HG02938 (cell line): Measurements from ENCODE around the gene ITPR1.

ENCODE experiments used
- ATAC-seq: cut with Tn5 transposase; IDR thresholded peaks from one replicate; pipeline ENCODE4 v1.9.1; 2021; ENCODE audit warnings: mild to moderate bottlenecking, moderate library complexity; ENCODE audit not compliant: unreplicated experiment

ITPR1 gene

GRCh38 chr3:4736284-4736861, 243.2 kb downstream of the ITPR1 start:
- no peak for ATAC-seq

- no peak for ATAC-seq
Measured at GRCh38 chr3:4738737-4739274, 245.7 kb downstream of the ITPR1 start.

DNA sequence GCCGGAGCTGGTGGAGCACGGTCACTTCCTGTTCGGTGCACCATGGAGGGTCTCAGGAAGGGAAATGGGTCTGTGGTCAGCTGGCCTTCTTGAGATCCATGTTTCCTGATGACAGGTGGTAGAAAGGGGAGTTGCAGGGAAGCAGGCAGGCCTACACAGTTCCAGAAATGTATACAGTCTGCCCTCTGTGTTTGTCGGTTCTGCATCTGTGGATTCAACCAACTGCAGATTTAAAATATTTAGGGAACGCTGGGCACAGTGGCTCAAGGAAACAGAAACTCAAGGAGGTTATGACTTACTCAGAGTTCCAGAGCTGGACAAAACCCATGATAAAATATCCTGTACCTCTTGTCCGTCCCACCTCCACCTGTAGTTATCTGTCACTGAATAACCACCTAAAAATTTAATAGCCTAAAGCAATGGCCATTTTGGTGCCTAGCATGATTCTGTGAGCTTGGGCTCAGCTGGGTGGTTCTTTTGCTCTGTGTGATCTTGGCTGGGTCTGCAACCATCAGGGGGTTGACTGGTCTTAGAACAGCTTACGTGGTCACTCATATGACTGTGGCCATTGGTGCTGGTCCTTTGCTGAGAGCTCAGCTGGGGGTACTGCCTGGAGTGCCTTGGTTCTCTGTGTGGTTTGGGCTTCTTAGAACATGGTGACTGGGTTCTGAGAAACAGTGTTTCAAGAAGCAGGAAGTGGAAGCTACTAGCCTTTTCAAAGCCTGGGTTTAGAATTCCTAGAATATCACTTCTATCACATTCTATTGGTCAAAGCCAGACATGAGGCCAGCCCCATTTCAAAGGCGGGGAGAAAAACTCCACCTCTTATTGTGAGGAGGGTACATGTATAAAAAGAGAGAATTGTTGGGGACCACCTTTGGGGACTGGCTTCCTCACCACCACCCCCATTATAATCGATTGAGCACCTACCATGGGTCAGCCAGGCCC, 246.4 kb downstream of the ITPR1 start:
- no peak for ATAC-seq

DNA sequence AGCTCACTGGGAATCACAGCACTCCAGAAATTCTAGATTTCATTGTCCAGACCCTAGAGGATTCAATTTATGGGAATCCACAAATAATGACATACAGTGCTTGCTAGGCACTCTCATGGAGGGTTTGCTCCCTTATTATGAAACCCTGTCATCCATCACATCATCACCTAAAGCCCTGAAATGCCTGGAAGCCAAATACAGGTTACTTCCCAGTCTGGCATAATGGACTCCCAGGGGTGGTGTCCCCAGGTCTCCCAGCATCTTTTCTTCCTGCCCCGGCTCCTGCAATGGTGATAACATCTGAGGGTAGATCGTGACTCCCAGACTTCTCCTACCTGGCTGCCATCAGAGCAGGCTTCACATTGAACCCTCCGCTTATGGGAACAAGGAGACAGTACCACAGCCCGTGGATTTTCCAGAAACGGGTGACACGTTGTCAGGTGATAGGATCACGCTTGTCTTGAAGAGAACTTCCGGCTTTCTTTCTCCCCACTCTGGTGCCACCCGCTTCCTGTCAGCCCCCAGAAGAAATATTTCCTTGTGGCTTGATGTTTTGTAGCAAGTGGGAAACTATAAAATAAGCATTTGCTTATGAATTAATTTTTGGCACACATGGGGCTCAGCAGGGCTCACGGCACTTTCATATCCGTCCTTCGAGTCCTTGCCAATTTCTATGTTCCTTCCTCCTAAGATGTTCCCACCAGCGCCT, 247.4 kb downstream of the ITPR1 start:
- no peak for ATAC-seq

- ATAC-seq = no peak
Measured at GRCh38 chr3:4741106-4741403, 247.9 kb downstream of the ITPR1 start.

DNA sequence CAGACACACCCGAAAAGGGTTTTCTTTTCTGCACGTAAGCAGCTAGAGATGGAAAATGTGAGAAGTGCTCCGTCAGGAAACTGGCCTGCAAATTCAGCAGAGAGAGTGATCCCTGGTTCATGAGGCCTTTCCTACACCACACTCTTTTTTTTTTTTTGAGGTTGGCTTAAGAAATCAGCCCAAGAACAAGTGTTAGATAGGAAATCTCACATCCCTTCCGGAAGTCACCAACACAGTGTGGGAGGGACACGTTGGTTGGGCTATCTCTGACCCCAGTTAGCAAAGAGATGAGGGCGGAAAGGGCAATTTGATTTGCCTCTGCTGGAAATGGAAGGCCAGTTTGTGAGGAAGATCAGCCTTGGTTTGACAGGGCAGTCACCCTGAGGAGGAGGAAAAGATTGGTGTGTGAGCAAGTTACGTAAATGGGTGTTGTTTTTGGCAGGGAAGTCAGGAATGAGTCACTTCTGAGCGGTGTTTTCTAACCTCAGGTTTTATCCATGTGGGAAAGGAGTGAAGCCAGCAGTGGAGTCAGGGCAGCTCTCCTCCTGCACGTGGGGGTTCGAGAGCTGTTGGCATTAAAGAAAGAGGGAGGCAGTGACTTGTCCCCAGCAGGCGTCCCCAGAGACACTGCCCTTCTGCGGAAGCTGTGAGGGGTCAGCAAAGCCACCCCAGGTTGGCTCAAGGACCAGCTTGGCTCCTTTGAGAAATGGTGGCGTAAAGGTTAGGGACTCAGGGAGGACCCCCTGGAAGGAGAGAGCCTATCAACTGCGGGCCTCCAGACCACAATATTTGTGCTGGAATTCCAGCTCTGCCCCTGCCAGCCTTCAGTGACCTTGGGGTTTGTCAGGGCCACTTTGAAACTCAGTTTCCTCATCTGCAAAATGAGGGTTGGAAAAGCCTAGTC, 248.5 kb downstream of the ITPR1 start:
- no peak for ATAC-seq

GRCh38 chr3:4742359-4742758, 249.2 kb downstream of the ITPR1 start:
- no peak for ATAC-seq

DNA sequence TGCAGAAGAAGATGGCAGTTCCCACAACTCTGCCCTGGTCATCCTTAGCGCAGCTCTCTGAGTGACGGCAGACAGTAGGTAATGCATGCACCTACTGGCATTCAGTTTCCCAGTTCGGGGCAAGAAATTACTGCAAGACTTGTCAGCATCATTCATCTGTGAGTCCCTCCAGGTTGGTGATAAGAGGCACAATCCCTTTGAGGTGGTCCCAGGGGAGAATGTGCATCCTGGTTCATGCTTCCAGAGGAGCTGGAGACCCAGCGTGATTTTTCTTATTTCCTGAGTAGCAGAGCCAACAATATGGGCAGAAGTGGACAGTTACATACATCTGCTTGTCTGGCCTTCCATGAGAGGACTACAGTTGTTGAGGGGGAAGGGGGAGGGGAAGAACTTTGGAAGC, 250.2 kb downstream of the ITPR1 start:
- no peak for ATAC-seq

DNA sequence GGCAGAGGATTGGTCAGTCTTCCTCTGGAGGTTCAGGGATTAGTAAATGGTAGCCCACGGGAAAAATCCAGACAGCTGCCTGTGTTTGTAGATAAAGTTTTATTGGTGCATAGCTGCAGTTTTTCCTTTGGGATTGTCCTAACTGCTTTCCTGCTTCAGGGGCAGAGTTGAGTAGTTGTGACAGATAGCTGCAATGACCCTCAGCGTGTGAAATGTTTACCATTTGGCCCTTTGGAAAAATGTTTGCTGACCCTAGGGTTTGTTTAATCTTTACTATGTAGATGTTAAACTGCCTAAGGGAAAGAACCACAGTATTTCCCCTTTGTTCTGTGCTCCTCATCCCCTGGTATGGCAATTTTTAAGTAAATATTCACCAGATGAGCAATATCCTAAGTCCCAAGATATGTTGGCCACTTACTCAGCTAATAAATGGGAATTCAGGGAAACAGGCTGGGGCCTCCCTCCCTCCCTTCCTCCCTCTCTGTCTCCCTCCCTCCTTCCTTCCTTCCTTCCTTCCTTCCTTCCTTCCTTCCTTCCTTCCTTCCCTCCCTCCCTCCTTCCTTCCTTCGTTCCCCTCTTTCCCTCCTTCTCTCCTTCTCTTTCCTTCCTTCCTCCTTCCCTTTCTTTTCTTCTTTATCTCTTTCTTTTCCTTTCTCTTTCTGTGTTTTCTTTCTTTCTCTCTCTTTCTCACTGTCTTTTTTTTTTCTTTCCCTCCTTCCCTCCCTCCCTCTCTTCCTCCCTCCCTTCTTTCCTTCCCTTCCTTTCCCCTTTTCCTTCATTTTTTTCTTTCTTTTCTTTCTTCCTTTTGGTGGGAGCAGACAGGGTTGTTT, 251.5 kb downstream of the ITPR1 start:
- no peak for ATAC-seq

- ATAC-seq = no peak
Measured at GRCh38 chr3:4745235-4745610, 252.1 kb downstream of the ITPR1 start.

DNA sequence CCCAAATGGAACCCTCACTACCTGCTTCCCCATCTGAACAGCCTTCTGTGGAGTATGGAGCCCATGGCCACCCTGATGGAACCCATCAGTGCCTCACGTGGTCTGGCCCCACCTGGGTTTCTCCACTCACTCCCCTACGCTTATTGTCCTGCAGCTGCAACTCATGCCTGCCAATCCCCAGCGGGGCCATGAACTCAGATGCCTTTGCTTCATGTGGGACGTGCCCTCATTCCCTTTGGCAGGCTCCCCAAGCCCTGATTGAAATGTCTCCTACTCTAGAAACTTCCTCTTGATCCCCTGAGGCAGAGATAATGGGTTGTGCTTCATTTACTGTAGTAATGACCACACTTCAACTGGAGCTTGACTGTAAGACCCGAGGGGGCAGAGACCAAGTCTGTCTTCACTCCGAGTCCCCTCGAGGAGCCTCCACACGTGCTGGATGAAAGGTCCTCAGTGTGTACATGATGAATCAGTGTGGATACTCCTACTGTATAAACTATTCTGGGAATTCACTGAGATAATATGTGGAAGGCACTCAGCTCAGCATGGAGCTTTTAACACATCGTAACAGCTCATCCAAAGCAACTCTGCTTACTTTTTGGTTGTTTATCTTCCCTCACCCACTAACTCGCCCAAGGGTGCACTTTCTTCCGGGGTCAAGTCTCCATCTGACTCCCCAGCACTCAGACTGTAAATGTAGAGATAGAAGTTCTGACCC, 253.3 kb downstream of the ITPR1 start:
- no peak for ATAC-seq

DNA sequence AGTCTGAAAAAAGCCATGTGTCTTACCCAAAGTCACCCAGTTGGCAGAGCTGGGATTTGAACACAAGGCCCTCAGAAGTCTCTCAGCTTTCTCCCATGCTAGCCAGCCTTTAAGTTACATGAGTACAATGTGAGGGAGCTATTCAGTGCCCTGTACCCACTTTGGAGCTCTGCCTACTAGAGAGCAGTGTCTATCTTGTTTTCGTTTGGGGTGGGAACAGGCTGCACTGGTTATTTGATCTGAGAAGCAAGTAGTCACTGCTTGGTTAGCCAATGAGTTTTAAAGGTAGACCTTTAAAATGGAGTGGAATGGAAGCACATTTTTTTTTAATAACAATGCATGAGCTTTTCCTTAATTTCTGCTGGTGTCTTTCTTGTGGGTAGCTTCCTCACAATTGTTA, 255.0 kb downstream of the ITPR1 start:
- no peak for ATAC-seq

DNA sequence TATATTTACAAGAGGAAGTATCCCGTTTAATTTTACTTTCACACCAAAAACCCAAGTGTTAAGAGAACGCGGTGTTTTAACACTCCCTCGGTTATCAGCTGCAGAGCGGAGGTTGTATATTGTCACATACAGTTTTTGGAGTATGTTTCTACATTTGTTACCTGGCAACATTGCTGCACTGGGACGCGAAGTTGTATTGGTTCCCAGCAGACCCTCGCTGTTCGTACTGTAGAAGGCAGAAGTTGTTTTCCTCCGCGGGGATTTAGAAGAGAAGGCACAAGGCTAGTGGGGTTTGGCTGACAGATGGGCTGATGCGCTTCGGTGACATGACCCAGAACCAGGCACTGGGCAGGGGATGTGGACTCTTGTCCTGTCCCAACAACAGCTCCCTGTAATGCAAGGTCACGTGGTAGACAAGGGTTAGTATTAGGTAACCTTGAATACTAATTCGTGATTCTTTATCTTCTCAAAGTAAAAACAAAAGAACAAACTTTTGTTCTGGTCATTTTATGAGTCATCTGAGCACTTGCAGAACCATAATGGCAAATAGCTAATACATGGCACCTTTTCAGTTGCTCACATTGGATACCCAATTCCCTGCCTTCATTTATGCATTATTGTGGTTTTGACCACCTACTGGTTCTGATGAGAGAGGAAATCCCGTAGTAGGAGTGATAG, 255.7 kb downstream of the ITPR1 start:
- peak; percentile 38 for ATAC-seq

DNA sequence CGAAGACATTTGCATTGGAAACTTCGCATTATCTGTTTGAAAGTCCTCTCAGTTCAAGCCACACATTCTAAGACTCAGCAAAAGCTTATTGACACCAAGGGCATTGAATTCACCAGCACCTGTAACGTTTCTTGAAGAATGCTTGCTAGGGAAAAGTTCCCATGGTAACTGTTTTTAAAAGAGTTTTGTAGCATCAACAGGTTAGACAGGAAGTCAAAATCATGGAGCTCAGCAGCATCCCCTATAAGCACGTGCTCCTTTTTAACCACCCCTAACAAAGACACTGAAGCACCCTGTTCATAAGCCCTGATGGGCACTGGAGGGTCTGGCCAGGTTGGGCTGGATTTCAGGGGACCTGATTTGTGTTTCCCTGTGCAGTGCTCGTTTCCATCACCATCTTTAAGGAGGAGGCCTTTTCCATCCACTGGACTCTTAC, 256.4 kb downstream of the ITPR1 start:
- peak; percentile 17 for ATAC-seq

DNA sequence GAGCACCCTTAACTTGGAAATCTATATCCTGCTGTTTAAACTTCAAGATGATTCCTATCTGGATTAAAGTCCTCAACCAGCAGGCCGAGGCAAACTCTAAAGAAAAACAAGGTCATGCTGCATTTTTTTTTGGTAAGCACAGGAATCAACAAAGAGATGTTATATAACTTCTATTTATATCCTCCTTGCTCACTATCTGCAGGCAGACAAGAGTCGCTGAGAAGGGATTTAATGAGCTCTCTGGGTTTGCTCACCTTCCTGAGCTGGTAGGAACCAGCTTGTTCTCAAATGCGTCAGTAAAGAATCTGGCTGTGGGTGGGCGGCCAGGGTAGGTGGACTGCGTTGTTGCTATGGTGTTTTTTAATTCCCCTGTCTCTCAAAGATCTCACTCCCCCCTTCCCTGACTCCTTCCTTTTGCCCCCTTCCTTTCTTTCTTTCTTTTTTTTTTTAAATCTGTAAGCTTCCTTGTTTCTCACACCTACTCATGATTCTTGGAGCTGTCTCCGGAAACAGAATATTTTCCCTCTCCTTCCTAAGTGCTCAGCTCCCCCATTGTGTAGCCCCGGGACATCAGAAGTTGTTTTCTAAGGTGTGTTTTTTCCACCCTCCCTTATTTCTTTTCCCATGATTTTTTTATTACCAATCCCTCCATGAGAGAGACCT, 257.3 kb downstream of the ITPR1 start:
- no peak for ATAC-seq

GRCh38 chr3:4751029-4751501, 257.9 kb downstream of the ITPR1 start:
- no peak for ATAC-seq

- no peak for ATAC-seq
Measured at GRCh38 chr3:4751502-4752101, 258.5 kb downstream of the ITPR1 start.
